ENCODE data around the gene HBG2. TPM values are rescaled to one million over a fixed set of nuclear protein-coding genes. Genes with fewer than 3 reads are reported as not detected.

Gene HBG2
- total and polyA plus RNA-seq, 2 of the 8 experiments (the other 6 are each of a cell fraction or from before 2014, with no cell fraction given), result 0.23 TPM; not detected in 1

- no peak for TF ChIP-seq NANOG (IDR thresholded peaks at IDR 0.05; ENCODE audit: insufficient read depth, low read depth, low read length, poor library complexity, severe bottlenecking)
- TF ChIP-seq SRF (IDR thresholded peaks at IDR 0.05; ENCODE audit: low read depth, low read length), result no peak
- TF ChIP-seq MAFK (IDR thresholded peaks at IDR 0.05; ENCODE audit: low read depth, low read length), result no peak
- TF ChIP-seq TBP (IDR thresholded peaks at IDR 0.05; ENCODE audit: low read depth, low read length), result no peak
- no peak for TF ChIP-seq EP300 (IDR thresholded peaks at IDR 0.05; ENCODE audit: borderline replicate concordance in 1 of 2, low read depth in 2 of 2, low read length in 2 of 2)
- no peak for TF ChIP-seq CHD1 (IDR thresholded peaks at IDR 0.05; ENCODE audit: low read depth, low read length)
These were observed 35.1 kb upstream of the HBG2 start (continued) for GRCh38 chr11:5289696-5290095.
